Left lobe of liver (tissue), 2 donors: Measurements from ENCODE around the gene CAPSL. TPM values are rescaled to one million over a fixed set of nuclear protein-coding genes. Genes with fewer than 3 reads are reported as not detected.
"Not testable (repeated sequence)": the region's sequence is repeated elsewhere in the genome, so short reads cannot be mapped to it uniquely, and the experiment has no call there.

ENCODE experiments used
- ATAC-seq: fragments of 200-7000 bp; cut with Tn5 transposase; one replicate; pipeline ENCODE4 v1.9.1; 2020; ENCODE audit warnings: mild to moderate bottlenecking, moderate library complexity
- DNase-seq: peaks from one replicate; pipeline ENCODE4 v3.0.0-alpha.2; 2020; ENCODE audit warnings: low spot score
- total RNA-seq: library from RNA; stranded (reverse); gene quantifications from one replicate; pipeline ENCODE4 v1.2.1, GENCODE V29; 2021
- donor health status: DM: no; HTN: no; CAD: no; lungs with moderate emphysema.
- donor health status: DM: no; HTN: yes; CAD: no.

CAPSL gene
- total RNA-seq, 1 donor from 2014 or later = not detected

GRCh38 chr5:35908814-35909213, 29.6 kb downstream of the CAPSL start:
- DNase-seq (no peak), ATAC-seq (no peak)

DNA sequence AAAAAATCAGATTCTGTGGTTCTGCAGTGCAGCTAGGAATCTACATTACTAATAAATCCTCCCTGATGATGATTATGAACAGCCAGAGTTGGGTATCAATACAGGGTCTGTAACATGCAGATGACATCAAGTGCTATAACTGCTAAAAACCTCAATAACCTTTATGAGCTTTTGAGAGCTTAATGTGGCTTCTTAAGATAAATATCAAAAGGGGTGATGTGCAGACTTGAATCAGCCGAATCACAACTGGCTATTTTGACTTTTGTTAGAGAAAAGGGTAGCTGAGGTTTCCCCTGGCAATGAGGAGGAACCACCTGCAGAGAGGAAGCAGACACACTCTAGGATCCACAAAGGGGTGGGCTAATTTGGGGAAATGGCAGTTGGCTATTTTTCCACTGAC, 30.2 kb downstream of the CAPSL start:
- DNase-seq (no peak), ATAC-seq (no peak)

DNA sequence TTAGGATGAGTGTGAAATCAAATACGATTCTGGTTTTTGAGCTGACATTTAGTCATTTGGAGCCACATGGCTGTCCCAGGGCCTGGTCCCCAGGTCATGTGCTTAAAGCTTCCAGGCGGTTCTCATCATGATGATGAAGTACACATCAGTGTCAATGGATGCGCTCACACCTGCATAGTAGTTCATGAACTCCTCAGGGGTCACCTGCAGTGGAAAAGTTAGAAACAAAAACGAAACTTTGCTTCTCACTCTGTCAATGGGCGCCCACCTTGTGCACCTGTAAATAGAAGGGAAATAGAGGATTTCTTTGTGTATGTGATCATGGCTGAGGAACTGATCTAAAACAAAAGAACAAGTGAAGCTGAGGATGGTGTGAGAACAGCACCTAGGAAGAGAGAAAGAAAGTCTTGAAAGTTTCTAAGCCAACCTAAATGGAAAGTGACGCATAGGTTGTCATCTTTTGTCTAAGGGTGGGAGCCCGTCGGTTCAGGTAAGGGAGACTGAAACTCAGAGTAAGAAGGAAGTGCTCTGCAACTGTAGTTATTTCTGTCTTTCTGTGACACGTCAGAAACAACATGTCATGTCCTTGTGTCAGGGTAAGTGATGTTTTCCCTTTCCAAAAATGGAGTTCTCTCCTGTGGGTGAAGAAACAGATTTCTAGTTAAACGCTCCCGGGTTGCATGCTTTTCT, 33.8 kb downstream of the CAPSL start:
- no peak for DNase-seq
- no peak for ATAC-seq

- no peak for ATAC-seq
Observed at GRCh38 chr5:35903631-35904203, 34.7 kb downstream of the CAPSL start.

DNA sequence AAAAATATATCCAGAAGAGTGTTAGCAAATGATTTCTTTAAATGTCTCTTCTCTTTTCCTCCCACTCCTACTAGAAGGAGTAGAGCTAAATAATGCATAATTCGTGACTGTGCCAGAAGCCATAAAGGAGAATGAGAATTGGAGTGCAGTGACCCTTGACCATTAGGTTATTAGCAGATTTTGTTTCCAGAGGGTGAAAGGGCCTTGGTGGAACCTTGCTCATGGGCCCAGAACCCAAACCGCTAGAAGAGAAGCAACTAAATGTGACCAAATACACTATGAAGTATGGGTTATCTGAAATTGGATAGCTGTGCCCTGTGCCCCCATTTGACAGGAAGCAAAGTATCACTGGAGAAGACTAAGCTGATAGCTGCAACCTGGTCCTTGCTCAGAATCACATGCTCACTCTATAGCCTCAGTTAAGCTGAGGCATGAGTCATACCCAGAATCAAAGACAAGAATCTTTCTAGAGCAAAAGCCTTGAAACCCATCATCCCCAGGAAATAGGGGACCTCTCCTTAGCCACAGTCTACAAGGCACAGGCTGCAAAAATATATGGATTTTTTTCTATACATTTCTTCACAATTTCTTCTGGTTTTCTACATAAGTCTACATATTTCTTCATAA, 36.3 kb downstream of the CAPSL start:
- DNase-seq (no peak), ATAC-seq (no peak)

More at GRCh38 chr5:35903631-35904203, 34.7 kb downstream of the CAPSL start:
- DNase-seq = no peak

DNA sequence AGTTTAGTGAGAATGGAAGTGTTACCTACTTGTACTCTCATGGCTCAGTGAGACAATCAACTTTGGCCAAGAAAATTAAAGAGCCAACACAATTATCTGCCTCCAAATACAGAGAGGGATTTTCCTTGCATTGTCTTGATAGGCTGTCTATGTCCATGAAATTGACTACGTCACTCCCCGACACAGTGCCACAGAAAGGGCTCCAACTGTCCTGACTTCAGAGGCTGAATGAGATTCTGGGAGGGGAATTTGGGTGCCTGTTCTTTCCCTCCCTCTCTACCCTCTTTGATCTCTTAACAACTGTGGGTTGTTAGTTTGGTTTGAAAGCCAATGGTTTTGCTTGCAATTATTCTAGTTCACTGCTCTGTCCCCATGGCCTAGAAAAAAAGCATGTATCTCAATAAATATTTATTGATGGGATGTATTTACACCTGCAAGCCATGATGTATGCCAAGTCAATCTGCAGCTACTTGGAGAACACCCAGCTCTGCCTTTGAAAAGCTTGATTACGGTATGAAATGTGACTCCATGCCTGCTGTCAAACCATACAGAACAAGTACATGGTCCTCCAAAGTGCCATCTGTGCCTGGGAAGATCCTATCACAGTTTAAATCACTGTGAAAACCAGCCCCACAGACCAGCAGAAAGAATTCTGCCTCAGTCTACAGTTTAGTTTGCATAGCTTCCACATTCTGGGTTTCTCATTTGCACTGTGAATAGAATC, 37.3 kb downstream of the CAPSL start:
- ATAC-seq (no peak), DNase-seq (no peak)

DNA sequence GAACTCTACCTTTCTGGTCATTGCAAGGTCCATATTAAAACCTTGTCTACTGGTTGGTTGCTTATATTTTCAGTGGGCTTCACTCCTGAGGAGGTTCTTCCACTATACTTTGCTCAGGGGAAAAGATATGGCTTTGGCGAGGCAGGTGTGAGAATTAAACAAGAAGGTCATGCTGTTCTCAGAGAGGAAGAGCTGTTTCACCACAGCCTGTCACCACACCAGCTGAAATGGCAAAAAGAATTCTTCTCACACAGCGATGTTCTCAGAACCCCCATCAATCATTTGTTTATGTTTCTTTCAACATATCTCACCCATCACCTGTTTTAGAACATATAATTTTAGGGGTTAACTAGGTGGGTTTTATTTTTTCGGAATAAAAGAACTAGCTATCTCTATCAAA, 38.6 kb downstream of the CAPSL start:
- ATAC-seq (no peak), DNase-seq (no peak)

DNA sequence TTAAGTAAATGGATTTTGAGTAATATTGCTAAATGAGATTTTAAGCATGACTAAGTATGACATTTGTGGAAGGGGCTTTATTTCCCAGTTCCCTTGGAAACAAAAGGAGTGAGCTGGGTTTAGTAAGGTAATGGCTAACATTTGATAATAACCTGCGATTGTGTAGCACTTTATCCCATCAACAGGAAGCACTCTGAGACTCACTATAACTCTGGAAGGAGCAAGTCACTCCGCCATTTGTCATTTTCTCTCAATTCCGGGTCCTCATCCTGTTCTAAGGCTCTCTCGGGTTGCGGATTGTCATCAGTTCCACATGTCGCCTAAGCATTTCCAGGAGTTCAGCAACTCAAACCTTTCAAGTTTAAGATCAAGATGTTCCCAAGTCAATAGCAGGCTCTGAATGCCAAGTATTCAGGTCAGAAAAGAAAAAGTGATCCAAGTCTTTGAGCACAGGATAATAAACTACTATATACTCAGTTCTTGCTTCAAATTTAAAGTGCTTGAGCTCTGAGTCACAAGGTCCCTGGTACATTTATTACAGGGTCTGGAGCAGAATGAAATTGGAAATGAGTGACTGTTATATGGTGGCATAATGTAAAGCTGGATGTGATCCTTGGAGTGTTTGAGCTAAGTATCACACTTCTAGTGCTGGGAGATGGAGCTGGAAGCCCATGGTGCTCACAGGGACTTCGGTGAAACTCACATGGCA, 39.3 kb downstream of the CAPSL start:
- ATAC-seq (no peak), DNase-seq (no peak)

- no peak for ATAC-seq
- no peak for DNase-seq
Observed at GRCh38 chr5:35894131-35894530, 44.3 kb downstream of the CAPSL start.

DNA sequence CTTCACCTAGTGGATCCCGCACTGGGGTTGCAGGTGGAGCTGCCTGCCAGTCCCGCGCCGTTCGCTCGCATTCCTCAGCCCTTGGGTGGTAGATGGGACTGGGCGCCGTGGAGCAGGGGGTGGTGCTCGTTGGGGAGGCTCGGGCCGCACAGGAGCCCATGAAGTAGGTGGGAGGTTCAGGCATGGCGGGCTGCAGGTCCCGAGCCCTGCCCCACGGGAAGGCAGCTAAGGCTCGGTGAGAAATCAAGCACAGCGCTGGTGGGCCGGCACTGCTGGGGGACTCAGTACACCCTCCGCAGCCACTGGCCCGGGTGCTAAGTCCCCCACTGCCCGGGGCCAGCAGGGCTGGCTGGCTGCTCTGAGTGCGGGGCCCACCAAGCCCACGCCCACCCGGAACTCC, 45.6 kb downstream of the CAPSL start:
- ATAC-seq, DNase-seq: not testable (repeated sequence)

- no peak for DNase-seq
- ATAC-seq = no peak
Observed at GRCh38 chr5:35890021-35891020, 48.1 kb downstream of the CAPSL start.

DNA sequence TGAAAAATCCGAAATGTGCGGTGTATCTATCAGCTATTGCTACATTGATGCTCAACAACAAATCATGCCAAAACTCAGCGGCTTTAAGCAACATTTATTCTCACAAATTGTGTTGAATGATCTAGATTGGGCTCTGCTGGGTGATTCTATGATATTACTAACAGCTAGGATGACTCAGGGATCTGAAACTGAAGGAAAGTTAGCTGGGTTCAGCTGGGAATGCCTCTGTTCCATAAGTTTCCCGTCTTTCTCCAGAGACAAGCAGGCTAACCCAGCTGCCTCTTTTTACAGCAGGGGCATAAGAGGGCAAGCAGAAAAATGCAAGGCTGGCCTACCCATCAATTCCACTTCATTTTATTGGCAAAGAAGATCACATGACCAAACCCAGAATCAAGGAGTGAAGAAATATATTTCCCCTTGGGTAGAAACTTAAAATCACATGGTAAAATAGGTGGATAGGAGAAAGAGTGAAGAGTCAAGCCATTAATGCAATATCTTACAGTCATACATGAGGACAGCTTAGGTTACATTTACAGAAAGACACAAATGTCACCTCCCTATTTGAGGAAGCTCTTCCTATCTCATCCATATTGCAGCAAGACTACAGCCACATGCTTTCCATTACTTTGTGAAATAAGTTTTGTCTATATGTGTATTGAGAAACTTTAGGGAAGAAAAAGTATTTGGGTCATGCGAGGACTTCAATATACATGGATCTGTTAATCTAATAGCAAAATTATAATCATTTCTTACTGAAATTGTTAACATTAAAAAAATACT, 50.9 kb downstream of the CAPSL start:
- DNase-seq (no peak), ATAC-seq (no peak)

GRCh38 chr5:35886381-35886780, 52.0 kb downstream of the CAPSL start:
- ATAC-seq = no peak

DNA sequence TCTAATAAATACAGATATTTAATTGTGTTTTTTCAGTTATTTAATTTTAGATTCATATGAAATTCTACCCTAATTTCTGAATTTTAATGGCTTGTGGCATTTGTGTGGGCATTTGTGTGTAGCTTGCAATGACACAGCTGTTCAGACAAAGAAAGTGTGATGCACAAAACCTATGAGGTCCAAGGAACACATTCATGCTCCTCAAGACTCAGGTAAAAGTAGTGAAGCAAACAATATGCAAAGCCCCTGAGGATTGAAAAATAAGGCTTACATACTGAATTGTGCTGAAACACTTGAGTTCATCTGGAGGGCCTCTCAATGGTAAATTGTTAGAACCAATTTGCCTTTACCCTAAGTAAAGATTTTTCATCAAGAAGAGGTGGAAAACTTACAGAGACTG, 53.6 kb downstream of the CAPSL start:
- ATAC-seq = no peak
- DNase-seq = no peak

More at GRCh38 chr5:35886381-35886780, 52.0 kb downstream of the CAPSL start:
- DNase-seq = no peak

GRCh38 chr5:35884191-35884769, 54.1 kb downstream of the CAPSL start:
- DNase-seq (no peak), ATAC-seq (no peak)

- DNase-seq (no peak), ATAC-seq (no peak)
Observed at GRCh38 chr5:35881758-35882157, 56.7 kb downstream of the CAPSL start.

- DNase-seq (no peak), ATAC-seq (no peak)
Observed at GRCh38 chr5:35880156-35880555, 58.3 kb downstream of the CAPSL start.

DNA sequence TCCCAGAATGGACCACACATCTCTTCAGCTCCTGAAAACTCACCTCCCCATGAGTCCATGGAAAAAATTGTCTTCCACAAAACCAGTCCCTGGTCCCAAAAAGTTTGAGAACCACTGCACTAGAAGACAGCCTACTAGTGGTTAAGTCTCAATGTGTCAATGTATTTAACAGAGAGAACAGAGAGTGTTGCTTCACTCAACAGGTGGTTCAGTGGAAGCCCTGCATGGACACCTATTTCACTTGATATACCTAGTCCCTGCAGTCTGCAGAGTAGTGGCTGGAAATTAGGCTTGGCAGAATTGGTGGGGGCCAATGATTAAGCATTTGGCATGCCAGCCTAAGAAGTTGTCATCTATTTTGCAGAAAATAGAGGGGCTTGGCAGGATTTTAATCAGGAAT, 58.8 kb downstream of the CAPSL start:
- ATAC-seq (no peak), DNase-seq (no peak)

GRCh38 chr5:35879096-35879495, 59.3 kb downstream of the CAPSL start:
- ATAC-seq (no peak), DNase-seq (no peak)
